COLO668 (cell line): ENCODE measurements around the gene RBPJL.
A peak's percentile ranks its signal among the peaks of the same experiment; 100 is the strongest.

Experiments used
- DNase-seq: peaks from one replicate; lab custom pipeline; 2025; ENCODE audit not compliant: unreplicated experiment; lab: John Stamatoyannopoulos, UW

RBPJL gene

GRCh38 chr20:45316150-45317080, 9.8 kb downstream of the RBPJL start:
- DNase-seq = no peak

- DNase-seq = no peak
Observed at GRCh38 chr20:45317826-45318225, 11.2 kb downstream of the RBPJL start.

GRCh38 chr20:45318386-45318939, 11.8 kb downstream of the RBPJL start:
- no peak for DNase-seq

GRCh38 chr20:45318948-45319347, 12.3 kb downstream of the RBPJL start:
- DNase-seq = no peak

- no peak for DNase-seq
Observed at GRCh38 chr20:45320948-45321595, 14.4 kb downstream of the RBPJL start.

- peak; percentile 52 for DNase-seq
Observed at GRCh38 chr20:45322952-45323383, 16.3 kb downstream of the RBPJL start.

- no peak for DNase-seq
Observed at GRCh38 chr20:45323731-45324130, 17.1 kb downstream of the RBPJL start.

GRCh38 chr20:45325371-45325770, 18.7 kb downstream of the RBPJL start:
- no peak for DNase-seq

GRCh38 chr20:45328451-45328850, 21.8 kb downstream of the RBPJL start:
- DNase-seq = no peak

GRCh38 chr20:45329497-45330319, 23.1 kb downstream of the RBPJL start:
- no peak for DNase-seq

GRCh38 chr20:45330476-45330875, 23.8 kb downstream of the RBPJL start:
- DNase-seq = no peak

- peak; percentile 22 for DNase-seq
Observed at GRCh38 chr20:45336530-45337366, 30.1 kb downstream of the RBPJL start.

- peak; percentile 39 for DNase-seq
Observed at GRCh38 chr20:45337367-45338120, 30.9 kb downstream of the RBPJL start.

- no peak for DNase-seq
Observed at GRCh38 chr20:45338121-45339030, 31.7 kb downstream of the RBPJL start.

GRCh38 chr20:45339084-45339483, 32.4 kb downstream of the RBPJL start:
- no peak for DNase-seq

GRCh38 chr20:45339799-45340198, 33.2 kb downstream of the RBPJL start:
- DNase-seq = peak; percentile 63

GRCh38 chr20:45340236-45340847, 33.7 kb downstream of the RBPJL start:
- peak; percentile 60 for DNase-seq

- DNase-seq = peak; percentile 18
Observed at GRCh38 chr20:45340951-45341350, 34.3 kb downstream of the RBPJL start.
